ENCODE results near the gene FFAR1.

- TF ChIP-seq CTCF (IDR thresholded peaks at IDR 0.05; ENCODE audit: low read length), result no peak
- no peak for TF ChIP-seq EZH2 (optimal IDR thresholded peaks at IDR 0.05; ENCODE audit: low read depth, low read length)
- no peak for TF ChIP-seq EZH2phosphoT487 (IDR thresholded peaks at IDR 0.05; ENCODE audit: low read length)
Observed at GRCh38 chr19:35379992-35380391, 32.3 kb downstream of the FFAR1 start.
